HG03139 (cell line): ENCODE measurements around the gene SLC12A4.
"Not testable (repeated sequence)": the region's sequence is repeated elsewhere in the genome, so short reads cannot be mapped to it uniquely, and the experiment has no call there.

Experiments used
- ATAC-seq: cut with Tn5 transposase; IDR thresholded peaks from one replicate; pipeline ENCODE4 v1.9.1; 2021; ENCODE audit not compliant: unreplicated experiment

SLC12A4 gene

DNA sequence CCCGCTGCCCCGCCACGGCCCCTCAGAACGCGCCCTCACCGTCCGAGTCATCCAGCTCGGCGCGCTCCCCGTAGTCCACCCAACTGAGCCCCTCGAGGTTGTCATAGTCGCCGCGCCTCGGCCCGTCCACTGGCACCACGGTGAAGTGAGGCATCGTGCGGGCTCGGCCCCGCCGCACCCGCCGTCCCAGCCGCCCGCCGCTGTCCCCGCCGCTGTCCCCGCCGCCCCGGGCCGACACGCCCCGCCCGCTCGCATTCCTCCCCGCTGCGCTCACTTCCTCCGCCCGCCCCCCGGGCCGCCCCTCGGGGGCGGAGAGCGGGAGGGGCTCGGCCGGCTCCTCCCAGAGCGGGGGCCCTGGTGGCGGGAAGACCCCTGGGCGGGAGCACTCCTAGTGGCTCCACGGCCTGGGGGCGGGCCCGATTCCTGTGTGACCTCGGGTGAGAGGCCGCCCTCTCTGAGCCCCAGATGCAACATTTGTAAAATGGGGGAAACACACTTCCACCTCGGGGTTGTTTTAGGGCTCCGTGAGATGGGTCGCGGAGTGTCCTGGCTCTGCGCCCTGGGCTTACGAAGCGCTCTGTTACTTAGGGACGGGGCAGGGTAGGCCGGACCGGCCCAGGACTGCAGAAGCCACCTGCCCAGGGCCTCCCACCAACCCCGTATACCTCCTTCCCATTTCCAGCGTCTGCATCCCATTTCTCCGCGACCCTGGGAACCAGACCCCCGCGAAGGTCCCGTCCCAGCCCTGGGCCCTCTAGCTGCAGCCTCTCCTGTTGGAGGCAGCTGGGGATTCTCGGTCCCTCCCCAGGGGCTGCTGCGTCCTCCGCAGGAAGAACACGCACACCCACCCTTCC is at the start of gene SLC12A4:
TSS of gene SLC12A4 (minus strand) at position 238 of the 854 bp plus-strand sequence. CDS start at position 154, 84 bp downstream.
- ATAC-seq: peak; percentile 63

DNA sequence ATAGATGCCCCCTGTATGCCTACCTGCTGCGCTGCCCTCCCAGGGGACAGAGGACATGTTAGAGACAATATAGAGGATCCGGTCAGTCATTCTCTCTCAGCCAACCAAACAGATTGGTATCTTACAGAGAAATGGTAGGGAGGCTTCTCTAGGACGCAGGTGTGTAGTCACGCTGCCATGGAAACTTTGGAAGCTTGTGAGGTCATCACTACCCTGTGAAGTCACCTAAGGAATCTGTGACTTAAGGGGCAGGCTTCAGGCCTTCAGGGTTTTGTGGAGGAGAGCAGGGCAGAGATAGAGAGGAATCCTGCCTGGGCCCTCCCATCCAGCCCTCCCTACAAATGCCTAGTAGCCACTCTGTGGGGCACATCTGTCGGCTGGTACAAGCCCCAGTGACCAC is 47.2 kb upstream of the SLC12A4 start, which contains the start of gene DPEP2NB:
TSS of gene DPEP2NB (minus strand) at position 231 of the 400 bp plus-strand sequence. CDS start at position 90, 141 bp downstream.
- no peak for ATAC-seq

DNA sequence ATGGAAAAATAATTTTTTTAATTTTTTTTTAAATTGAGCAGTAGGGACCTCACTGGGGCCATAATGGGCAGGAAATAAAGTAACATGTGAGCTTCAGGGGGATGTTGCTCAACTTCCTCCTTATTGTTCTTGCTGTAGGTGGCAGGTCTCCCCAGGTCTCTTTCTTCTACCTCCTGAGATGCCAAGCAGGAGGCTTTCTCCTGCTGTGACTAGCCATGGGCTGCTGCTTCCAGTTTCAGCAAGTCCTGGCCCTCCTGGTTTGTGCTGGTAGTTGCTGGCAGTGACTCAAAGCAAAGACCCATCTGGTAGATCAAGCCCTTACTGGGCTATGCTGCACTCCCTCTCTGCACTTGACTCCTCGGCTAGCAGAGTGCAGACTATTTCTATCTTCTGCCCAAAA is 45.0 kb upstream of the SLC12A4 start:
- no peak for ATAC-seq

DNA sequence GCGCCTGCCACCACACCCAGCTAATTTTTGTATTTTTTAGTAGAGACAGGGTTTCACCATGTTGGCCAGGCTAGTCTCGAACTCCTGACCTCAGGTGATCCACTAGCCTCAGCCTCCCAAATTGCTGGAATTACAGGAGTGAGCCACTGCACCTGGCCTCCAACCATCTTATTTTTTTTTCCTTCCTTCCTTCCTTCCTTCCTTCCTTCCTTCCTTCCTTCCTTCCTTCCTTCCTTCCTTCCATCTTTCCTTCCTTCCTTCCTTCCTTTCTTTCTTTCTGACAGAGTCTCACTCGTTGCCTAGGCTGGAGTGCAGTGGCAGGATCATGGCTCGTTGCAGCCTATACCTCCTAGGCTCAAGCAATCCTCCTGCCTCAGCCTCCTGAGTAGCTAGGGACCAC is 41.4 kb upstream of the SLC12A4 start:
- not testable (repeated sequence) for ATAC-seq

DNA sequence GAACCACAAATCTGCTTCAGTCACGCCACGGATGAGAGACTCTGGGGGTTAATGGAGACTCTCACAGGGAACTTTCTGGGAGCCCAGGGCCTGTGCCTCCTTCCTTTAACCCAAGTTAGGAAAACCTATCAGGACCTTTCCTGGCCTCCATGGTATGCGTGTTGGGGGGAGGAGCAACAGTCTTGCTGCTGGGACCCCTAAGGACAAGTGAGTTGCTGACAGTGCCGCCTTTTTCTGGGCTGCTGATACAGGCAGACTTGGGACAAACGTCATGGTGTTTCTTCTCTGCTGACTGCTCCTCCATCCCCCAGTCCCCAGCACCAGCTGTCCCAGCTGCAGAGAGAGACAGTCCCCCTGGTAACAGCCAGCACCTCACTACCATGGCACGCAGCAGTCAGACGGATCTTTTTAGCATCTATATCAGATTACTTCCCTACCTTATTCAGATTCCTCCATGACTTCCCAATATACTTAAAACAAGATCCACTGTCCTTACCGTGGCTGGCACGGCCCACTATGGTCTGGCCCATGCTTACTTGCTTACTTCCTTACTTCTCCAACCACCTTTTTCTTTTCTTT is 40.8 kb upstream of the SLC12A4 start:
- ATAC-seq: no peak

DNA sequence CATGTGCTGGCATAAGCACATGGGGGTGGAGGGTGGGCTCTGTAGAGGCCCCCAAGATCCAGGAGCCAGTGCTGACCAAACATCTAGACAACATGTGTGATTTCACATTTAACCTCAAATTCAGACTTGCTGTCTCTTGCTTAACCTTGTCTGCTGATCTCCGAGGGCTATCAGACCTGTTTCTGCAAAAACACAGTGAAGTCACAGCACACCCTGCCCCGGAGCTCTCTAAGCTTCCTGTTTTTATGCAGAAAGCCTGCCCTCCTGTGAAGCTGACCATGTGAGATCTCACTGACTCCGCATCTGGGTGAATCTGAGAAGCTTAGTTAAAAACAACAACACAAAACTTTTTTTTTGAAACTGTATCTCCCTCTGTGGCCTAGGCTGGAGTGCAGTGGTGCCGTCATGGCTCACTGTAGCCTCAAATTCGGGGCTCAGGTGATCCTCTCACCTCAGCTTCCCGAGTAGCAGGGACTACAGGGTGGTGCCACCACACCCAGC is 37.4 kb upstream of the SLC12A4 start:
- ATAC-seq: no peak

DNA sequence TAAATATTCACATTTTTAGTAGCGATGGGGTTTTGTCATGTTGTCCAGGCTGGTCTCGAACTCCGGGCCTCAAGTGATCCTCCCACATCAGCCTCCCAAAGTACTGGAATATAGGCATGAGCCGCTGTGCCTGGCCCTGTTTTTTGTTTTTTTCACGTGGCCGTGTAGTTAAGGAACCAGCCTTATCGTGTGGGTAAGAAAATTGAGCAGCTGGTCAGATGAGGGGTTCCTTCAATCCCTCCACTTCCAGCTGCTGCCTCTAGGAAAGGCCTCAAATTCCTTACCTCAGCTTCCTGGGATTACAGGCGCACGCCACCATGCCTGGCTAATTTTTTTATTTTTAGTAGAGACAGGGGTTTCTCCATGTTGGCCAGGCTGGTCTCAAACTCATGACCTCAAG is 36.8 kb upstream of the SLC12A4 start:
- no peak for ATAC-seq

DNA sequence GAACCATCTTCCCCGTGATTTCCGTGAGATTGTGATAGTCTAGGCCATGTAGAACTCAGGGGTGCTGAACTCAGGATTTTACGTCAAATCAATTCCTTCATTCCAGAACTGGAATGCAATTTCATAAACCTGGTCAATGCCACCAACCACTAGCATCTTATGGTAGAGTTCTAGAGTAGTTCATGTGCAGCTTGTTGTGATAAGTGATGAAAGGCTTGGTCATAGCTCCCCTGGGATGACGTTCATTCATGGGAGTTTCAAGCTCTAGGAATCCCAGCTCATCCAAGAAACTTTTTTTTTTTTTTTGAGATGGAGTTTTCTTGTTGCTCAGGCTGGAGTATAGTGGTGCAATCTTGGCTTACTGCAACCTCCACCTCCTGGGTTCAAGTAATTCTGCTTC is 34.6 kb upstream of the SLC12A4 start:
- ATAC-seq: no peak

DNA sequence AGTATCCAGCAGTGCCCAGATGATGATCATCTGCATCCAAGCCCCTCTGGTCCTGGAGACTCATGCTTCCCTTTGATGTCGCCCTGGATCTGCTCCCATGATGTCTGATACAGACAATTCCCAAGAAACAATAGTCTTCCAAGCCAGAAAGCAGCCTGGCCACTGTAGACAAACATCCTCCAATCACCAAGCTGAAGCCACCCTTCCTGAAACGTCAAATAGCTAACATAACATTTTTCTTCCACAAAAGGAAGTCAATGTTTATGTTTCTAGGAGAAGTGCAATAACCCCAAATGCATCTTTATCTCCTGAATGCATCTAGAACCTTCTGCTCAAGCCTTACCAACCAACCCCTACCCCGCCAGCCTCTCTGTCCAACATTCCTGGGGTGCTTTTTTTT is 32.0 kb upstream of the SLC12A4 start:
- ATAC-seq: no peak

DNA sequence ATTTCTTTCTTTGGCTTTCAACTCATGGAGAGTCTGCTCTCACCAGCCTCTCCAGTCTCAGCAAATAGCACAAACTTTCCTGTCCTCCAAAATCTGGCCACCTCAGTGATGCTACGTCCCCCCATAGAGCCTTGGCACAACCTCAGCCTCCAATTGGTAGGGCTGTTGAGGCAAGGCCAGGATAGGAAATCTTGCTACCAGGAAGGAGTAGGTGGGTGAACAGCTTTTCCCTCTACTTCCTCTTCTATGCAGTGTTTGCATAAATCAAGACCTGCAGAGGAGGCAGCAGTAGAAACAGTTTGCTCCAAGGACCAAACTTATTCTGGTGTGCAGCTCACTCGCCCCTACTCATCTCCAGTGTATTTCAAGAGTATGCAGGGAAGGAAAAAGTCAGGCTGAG is 31.5 kb upstream of the SLC12A4 start:
- no peak for ATAC-seq

DNA sequence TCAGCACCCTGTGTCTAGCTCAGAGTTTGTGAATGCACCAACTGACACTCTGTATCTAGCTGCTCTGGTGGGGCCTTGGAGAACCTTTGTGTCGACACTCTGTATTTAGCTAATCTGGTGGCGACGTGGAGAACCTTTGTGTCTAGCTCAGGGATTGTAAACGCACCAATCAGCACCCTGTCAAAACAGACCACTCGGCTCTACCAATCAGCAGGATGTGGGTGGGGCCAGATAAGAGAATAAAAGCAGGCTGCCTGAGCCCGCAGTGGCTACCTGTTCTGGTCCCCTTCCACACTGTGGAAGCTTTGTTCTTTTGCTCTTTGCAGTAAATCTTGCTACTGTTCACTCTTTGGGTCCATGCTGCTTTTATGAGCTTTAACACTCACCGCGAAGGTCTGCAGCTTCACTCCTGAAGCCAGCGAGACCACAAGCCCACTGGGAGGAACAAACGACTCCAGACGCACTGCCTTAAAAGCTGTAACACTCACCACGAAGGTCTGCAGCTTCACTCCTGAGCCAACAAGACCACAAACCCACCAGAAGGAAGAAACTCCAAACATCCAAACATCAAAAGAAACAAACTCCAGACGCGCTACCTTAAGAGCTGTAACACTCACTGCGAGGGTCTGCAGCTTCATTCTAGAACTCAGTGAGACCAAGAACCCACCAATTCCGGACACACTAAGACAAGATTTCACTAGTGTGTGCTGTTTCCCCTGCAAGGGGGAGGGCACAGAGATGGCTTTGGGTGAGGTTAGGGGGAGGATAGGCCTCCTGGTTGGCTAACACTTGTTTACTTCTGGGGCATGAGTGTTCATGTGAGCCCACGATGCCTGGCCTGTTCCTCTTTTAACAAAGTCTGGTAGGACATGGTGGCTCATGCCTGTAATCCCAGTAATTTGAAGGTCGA is 30.6 kb upstream of the SLC12A4 start, which contains the start of gene DPEP2:
TSS of gene DPEP2 (minus strand) at position 706 of the 910 bp plus-strand sequence. CDS start 6,272 bp downstream, outside the sequence.
- not testable (repeated sequence) for ATAC-seq

DNA sequence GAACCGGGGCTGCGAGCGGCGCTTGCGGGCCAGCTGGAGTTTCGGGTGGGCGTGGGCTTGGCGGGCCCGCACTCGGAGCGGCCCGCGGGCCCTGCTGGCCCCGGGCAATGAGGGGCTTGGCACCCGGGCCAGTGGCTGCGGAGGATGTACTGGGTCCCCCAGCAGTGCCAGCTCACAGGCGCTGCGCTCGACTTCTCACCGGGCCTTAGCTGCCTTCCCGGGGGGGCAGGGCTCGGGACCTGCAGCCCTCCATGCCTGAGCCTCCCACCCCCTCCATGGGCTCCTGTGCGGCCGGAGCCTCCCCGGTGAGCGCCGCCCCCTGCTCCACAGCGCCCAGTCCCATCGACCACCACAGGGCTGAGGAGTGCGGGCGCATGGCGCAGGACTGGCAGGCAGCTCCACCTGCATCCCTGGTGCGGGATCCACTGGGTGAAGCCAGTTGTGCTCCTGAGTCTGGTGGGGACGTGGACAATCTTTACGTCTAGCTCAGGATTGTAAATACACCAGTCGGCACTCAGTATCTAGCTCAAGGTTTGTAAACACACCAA is 29.9 kb upstream of the SLC12A4 start:
- ATAC-seq: not testable (repeated sequence)

DNA sequence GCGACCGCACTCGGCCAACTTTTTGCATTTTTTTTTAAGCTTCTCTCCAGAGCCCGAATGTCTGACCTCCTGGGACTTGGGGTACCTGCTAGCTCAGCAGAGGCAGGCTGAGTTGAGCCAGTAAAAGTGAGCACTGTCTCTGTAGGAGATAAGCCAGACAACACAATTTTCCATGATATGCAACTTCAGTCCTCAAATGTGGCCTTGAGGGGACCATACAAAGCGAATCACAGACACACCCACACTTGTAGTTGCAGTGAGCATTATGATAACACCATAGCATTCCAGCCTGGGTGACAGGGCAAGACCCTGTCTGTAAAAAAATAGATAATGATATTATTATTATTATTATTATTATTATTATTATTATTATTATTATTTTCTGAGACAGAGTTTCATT is 28.2 kb upstream of the SLC12A4 start:
- no peak for ATAC-seq

DNA sequence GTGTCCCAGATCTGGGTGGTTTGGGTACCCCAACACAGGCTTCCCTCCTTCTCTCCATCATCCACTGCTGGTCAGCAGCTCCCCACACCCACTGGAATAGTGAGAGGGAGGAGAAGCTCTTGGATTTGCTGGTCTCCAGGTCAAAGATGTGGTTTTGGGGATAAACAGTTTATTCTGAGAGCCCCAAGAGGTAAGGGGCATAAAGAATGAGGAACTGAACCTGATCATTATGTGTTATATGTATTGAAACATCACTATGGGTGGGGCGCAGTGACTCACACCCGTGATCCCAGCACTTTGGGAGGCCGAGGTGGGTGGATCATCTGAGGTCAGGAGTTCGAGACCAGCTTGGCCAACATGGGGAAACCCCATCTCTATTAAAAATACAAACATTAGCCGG is 27.0 kb upstream of the SLC12A4 start:
- ATAC-seq: no peak

DNA sequence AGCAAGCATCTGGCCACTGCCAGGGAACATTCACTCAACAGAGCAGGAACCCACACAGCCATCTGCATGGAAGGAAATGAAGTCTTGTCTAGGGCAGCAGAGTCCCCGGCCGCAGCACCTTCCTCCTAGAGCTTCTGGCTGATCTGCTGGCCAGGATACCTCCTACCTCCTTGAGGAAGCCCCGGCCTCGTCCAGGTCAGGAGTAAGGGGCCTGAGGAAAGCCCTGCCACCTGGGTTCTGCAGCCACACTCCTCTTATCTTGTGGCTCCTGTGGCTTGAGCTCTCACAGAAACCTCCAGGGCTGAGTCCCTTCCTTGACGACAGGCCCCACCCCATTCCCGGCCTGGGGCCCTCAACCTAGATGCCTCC is 25.6 kb upstream of the SLC12A4 start:
- not testable (repeated sequence) for ATAC-seq

DNA sequence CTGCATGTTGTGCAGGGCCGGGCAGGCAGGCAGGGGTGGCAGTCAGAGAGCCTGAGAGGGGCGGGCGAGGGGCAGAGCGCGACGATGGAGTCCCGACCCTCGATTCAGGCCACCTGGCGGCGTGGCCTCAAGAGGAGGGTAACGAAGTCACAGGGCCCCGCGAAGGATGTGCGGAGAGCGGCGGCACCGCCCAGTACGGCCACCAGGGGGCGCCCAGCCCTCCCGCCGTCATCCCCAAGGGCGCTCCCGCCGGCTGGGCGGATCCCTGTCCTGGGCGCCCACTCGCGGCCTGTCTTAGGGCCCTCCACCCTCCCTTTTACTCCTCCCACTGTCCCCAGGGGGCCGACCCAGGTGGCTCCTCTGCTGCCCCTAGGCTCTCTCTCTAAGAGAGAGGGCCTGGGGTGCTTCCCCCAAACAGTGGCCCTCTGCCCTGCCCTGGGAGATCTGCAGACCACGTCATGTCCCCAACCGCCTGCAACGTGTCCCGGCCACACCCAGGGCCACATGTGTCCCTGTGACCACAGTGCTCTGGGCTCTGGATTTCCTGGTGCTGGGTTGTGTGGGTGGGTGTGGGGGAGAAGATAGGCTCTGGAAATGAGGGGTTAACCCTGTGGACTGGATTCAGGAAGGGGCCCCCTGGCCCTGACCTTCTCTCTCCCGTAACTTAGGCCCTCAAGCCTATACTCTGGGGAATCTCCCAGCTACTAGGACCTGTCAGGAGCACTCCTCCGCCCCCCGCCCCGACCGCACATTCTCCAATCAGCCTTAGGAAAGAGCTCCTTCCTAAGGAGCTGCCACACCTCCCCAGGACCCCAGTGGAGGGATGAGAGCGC is 25.0 kb upstream of the SLC12A4 start:
- ATAC-seq: peak; percentile 67

DNA sequence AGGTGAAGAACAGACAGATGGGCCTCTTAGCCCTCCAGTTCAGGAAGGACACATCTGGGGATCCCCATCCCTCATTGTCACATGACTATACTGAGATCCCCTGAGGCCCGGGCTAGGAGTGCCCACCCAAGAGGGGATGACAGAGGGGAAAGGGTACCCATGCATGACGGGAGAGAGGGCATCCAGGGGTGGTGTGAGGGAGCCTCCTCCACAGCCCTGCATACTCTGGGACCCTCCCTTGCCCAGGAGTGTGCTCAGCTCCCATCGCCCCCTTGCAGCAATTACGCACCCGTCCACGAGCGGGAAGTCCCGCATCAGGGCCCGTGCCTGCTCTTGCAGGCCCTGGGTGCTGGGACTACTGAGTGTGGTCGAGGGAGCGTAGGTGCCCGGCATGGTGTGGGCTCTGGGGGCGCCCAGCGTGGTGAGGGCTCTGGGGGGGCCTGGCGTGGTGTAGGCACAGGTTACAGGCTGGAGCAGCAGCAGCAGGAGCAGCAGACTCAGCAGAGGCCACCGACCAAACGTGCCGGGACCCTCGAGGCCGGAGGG is 24.3 kb upstream of the SLC12A4 start:
- no peak for ATAC-seq

DNA sequence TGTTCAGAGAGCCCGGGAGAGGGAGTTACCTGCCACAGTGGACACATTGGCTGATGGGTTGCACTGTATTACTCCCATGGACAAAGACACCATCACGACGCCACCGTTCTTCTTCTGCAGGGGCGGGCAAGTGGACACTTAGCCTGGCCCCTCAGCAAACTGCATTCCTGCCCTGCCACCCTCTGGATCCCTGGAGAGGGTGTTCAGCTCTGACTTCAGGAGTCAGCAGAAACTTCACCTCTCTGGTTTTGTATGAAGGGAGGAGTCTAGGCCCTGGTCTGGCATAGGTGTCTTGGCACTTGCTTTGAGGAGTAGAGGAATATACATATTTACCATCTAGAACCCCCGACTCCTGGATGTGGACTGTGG is 21.6 kb upstream of the SLC12A4 start:
- ATAC-seq: no peak

DNA sequence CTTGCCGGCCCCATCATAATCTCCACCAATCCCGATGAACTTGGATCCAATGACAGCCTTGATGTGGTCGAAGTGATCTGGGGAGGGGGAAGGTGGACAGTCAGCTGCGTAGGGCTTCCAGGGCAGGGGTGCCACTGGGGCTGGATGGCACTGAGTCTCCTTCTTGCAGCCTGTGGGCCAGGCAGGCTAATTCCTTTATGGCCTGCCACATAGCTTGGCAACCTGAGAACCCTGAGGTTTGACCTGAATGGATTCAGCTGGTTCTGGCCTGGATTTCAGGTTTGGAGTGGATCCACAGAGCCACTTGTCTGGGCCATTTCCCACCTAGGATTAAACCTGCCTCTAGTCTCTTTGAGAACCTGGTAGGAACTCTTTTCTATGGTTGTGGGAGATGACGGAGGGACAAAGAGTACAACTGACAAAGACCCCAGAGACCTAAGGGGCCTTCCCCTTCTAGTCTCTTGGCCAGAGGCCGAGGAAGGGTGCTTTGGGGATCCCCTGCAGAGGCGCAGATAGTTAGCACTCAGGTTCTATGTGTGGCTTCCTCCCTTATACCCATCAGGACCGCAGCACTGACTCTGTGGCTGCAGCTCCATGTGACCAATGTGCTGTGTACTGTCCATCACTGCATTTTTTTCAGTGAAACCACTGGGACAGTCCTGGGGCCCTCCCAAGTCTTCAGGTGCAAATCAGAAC is 21.0 kb upstream of the SLC12A4 start:
- no peak for ATAC-seq
